SU-DHL-6 (cell line): ENCODE data around the gene EN2.

ENCODE experiments used
- H2AFZ ChIP-seq: fragments of 200-600 bp; sonication (generic); 2 replicates; pipeline ENCODE4 v1.6.1; 2014; ENCODE audit warnings: low read depth, mild to moderate bottlenecking, moderate library complexity, mixed read lengths, antibody characterized with exemption, low read length; ENCODE audit not compliant: severe bottlenecking
- H3F3A ChIP-seq: fragments of 200-600 bp; shearing (Covaris generic); 2 replicates; pipeline ENCODE4 v1.6.0; 2016; ENCODE audit warnings: antibody characterized with exemption, mild to moderate bottlenecking; ENCODE audit not compliant: insufficient read depth
- H3K27ac ChIP-seq: fragments of 200-600 bp; sonication (generic); 2 replicates; pipeline ENCODE4 v1.5.1; 2016; ENCODE audit warnings: low read depth, mild to moderate bottlenecking, low read length, moderate library complexity, mixed read lengths
- H3K27me3 ChIP-seq: fragments of 200-600 bp; sonication (generic), shearing (Covaris generic); 2 replicates; pipeline ENCODE4 v1.6.0; 2014; ENCODE audit warnings: mild to moderate bottlenecking, low read length
- H3K36me3 ChIP-seq: fragments of 200-600 bp; sonication (generic); 2 replicates; pipeline ENCODE4 v1.6.1; 2014; ENCODE audit warnings: mild to moderate bottlenecking, low read length, mixed read lengths
- H3K4me2 ChIP-seq: fragments of 300-600, 200-600 bp; shearing (Covaris generic), sonication (generic); 2 replicates; pipeline ENCODE4 v1.6.0; 2014; ENCODE audit warnings: low read length, low read depth, mild to moderate bottlenecking; ENCODE audit not compliant: poor library complexity, severe bottlenecking
- H3K4me3 ChIP-seq: fragments of 200-600 bp; sonication (generic); 2 replicates; pipeline ENCODE4 v1.5.1; 2014; ENCODE audit warnings: antibody characterized with exemption, low read length, mild to moderate bottlenecking, mixed read lengths; ENCODE audit not compliant: insufficient read depth, poor library complexity, severe bottlenecking
- H3K79me2 ChIP-seq: fragments of 200-600 bp; sonication (generic); 2 replicates; pipeline ENCODE4 v1.6.1; 2014; ENCODE audit warnings: mild to moderate bottlenecking, low read length, moderate library complexity; ENCODE audit not compliant: insufficient read depth
- H3K9ac ChIP-seq: fragments of 200-600 bp; sonication (generic); 2 replicates; pipeline ENCODE4 v1.7.0; 2014; ENCODE audit warnings: mild to moderate bottlenecking, low read length
- H3K9me2 ChIP-seq: fragments of 200-600 bp; sonication (generic); replicated peaks from 2 replicates; pipeline ENCODE4 v1.6.1; 2014; ENCODE audit warnings: low read length; ENCODE audit not compliant: insufficient read depth
- H3K9me3 ChIP-seq: fragments of 200-600 bp; sonication (generic); 2 replicates; pipeline ENCODE4 v1.6.1; 2014; ENCODE audit warnings: low read length, mixed read lengths; ENCODE audit not compliant: insufficient read depth
- H4K20me1 ChIP-seq: fragments of 200-600 bp; sonication (generic); 2 replicates; pipeline ENCODE4 v1.6.1; 2014; ENCODE audit warnings: low read depth, mild to moderate bottlenecking, antibody characterized with exemption, low read length, moderate library complexity, mixed read lengths
- CTCF ChIP-seq: fragments of 200-600 bp; sonication (generic); IDR thresholded peaks from one replicate; pipeline ENCODE4 v1.5.1; 2017; ENCODE audit warnings: antibody characterized with exemption, mild to moderate bottlenecking, low read length, moderate library complexity; ENCODE audit not compliant: insufficient read depth, poor library complexity, severe bottlenecking
- EZH2phosphoT487 ChIP-seq: fragments of 200-600 bp; sonication (generic), shearing (Covaris generic); conservative IDR thresholded peaks from 2 replicates; pipeline ENCODE4 v1.6.1; 2018; ENCODE audit warnings: mild to moderate bottlenecking, antibody characterized with exemption, low read length, moderate library complexity, mixed read lengths

Gene EN2

GRCh38 chr7:155459700-155460461 lies 2.0 kb downstream of the EN2 start:
- H3K79me2 ChIP-seq, result no peaks in the 10 kb centered on the region
- H3K4me3 ChIP-seq, result no peak overlapping the region
- H3K9me3 ChIP-seq, result no peaks in the 10 kb centered on the region
- H4K20me1 ChIP-seq, result no peaks in the 10 kb centered on the region
- no peak overlapping the region for H3K4me2 ChIP-seq
- no peaks in the 10 kb centered on the region for H3F3A ChIP-seq
- no peak overlapping the region for H3K9ac ChIP-seq
- no peak overlapping the region for H3K27ac ChIP-seq
- H3K27me3 ChIP-seq, result no peaks in the 10 kb centered on the region
- TF ChIP-seq CTCF, result no peak
- TF ChIP-seq EZH2phosphoT487, result no peak
- no peak overlapping the region for H2AFZ ChIP-seq
- no peaks in the 10 kb centered on the region for H3K9me2 ChIP-seq
- H3K36me3 ChIP-seq, result no peaks in the 10 kb centered on the region

- H4K20me1 ChIP-seq, result no peaks in the 10 kb centered on the region
- H3K36me3 ChIP-seq, result no peaks in the 10 kb centered on the region
- no peak overlapping the region for H3K4me3 ChIP-seq
- no peaks in the 10 kb centered on the region for H3K27me3 ChIP-seq
- H2AFZ ChIP-seq, result no peak overlapping the region
- no peak overlapping the region for H3K4me2 ChIP-seq
- H3K9me3 ChIP-seq, result no peaks in the 10 kb centered on the region
- TF ChIP-seq CTCF (no peak), EZH2phosphoT487 (no peak)
- no peaks in the 10 kb centered on the region for H3F3A ChIP-seq
- no peaks in the 10 kb centered on the region for H3K79me2 ChIP-seq
- H3K27ac ChIP-seq, result no peak overlapping the region
- H3K9me2 ChIP-seq, result no peaks in the 10 kb centered on the region
- H3K9ac ChIP-seq, result no peak overlapping the region
Measured at GRCh38 chr7:155460926-155461613, 3.1 kb downstream of the EN2 start.

GRCh38 chr7:155461631-155462030 lies 3.7 kb downstream of the EN2 start:
- Histone ChIP-seq H3K4me2 (no peak overlapping the region), H3K9me2 (no peaks in the 10 kb centered on the region), H3K4me3 (no peak overlapping the region), H3K9ac (no peak overlapping the region), H2AFZ (no peak overlapping the region), H3K79me2 (no peaks in the 10 kb centered on the region), H3K9me3 (no peaks in the 10 kb centered on the region), H3K27me3 (no peaks in the 10 kb centered on the region), H3K36me3 (no peaks in the 10 kb centered on the region), H3K27ac (no peak overlapping the region), H3F3A (no peaks in the 10 kb centered on the region), H4K20me1 (no peaks in the 10 kb centered on the region)
- no peak for TF ChIP-seq EZH2phosphoT487
- TF ChIP-seq CTCF, result no peak
